ENCODE results near the gene MPP3.

The MPP3 gene

DNA sequence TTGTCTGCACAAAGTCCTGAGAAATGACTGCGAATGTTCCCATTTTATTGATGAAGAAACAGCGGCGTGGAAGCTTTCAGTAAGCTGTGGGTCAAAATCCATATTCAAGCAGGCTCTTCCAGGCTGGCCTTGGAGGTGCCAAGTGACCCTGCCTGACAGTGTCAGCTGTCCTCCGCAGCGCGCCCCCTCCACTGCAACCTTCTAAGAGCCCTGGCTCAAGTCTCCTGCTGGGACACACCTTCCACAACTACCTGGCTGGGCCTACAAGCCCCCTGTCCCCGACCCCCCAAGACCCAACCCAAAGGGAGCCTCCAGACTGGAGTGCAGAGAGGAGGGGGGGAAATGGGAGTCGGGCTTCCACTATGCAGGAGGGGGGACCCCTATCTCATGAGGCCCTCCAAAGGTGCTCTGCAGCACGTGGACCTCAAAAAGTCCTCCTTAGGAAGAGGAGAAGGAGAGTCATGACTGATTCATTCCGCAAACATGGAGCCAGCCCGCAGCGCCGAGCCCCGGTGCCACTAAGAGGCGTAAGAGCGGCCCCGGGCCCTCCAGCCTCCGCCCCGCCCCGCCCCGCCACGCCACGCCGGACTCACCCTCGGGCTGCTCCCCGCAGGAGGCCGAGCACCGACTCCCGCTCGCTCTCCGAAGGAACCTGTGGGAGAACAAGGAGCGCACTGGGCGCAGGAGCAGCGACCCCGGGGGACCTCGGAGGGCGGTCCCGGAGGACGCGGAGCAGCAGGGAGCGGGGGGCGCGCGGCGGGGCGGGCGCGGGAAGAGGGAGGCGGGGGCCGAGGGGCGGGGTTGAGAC, 574 bp downstream of the MPP3 start:
- peak; percentile 4 to 15 for DNase-seq (ENCODE audit: low read depth in 2 of 2)

DNA sequence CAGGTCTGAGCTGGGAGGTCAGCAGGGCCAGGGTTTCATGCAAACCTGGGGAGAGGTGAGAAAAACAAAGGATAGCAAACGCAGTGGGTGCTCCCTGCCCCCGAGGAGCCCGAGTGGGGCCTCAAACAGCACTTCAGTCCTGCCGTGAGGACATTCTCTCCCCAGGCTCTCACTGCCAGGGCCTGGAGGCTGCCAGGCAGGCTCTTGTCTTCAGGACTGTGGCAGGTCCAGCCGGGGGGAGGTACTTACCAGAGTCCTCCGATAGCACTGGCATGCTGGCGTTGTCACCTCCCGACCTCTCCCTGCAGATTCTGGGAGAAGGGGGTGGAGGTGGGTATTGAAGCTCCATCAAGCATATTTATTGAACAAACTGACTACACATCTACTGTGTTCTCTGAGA, 1.3 kb downstream of the MPP3 start:
- DNase-seq (ENCODE audit: low read depth in 2 of 2) = no peak

DNA sequence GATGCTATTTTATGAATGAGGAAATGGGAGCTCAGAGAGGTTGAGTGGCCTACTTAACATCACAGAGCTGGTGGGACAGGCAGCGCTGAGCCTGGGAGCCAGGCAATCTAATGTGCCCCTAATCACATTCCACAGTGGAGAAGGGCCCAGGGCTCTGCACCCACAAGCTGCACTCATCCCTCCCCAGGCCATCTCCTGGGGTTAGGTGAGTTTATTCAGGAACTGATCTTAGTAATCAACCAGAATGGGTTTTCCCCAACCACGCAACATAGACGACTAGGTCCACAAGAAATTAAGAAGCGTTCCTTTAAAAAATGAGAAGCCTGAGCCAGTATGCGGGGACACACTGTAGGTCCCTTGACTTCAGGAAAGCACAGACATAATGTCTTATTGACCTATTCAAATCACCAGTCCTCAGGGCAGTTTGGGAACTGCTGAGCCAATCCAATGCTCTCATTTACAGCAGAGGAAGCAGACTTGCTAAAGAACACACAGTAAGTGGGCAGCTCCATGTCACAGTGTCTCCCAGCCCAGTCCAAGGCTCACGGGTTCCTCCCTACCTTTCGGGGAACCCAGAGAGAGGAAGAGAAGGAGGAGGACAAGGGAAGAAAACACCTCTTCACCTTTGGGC, 2.3 kb downstream of the MPP3 start:
- DNase-seq (ENCODE audit: low read depth in 2 of 2) = no peak

DNA sequence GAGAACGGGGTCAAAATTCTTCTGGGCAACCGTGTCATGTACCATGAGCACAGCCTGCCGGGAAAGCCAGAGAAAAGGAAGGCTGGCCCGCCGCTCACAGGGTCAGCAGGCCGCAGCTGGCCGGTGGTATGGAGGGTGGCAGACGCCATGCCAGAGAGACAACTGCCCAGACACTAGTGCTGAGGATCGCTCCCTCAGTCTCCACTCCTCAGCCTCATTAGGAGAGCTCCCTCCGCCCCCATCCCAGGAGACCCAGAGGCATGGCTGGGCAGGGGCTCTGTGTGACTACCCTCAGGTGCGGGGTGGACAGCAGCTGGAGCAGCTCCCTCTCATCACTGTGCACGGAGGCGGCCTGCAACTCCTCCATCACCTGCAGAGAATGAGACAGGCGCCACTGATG, 3.2 kb downstream of the MPP3 start:
- DNase-seq (ENCODE audit: low read depth in 2 of 2) = no peak

DNA sequence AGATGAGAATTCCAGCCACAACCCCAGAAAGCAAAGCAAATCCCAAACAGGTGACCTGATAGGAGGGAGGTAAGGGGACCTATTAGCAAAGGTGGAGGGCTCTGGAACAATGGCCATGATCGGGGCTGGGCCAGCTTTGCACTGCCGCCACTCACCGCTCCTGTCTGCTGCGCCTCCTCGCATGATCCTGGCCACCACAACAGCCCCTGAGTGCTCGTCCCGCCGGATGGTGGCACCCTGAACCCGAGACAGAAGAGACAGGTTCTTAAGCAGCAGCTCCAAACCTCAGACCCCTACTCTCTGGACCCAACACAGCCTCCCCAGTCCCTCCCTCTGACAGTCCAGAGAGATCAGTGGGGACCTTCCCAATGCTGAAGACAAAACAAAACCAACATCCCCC, 5.3 kb downstream of the MPP3 start:
- no peak for DNase-seq (ENCODE audit: low read depth in 2 of 2)

DNA sequence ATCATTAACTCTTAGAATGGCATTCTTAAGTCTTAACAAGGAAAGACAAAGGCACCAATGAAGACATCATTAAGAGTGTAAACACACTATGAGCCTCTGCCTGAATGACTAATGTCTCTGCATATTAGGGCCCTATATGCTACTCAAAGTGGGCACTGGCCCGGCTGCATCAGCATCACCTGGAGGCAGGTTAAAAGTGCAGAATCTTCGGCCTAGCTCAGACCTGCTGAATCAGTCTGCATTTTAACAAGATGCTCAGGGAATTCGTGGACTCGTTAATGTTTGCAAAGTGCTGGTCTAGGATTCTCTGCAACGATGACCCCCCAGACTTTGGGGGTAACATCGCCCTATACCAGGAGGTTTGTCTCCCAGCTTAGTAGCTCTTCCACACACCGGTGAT, 6.7 kb downstream of the MPP3 start:
- no peak for DNase-seq (ENCODE audit: low read depth in 2 of 2)

DNA sequence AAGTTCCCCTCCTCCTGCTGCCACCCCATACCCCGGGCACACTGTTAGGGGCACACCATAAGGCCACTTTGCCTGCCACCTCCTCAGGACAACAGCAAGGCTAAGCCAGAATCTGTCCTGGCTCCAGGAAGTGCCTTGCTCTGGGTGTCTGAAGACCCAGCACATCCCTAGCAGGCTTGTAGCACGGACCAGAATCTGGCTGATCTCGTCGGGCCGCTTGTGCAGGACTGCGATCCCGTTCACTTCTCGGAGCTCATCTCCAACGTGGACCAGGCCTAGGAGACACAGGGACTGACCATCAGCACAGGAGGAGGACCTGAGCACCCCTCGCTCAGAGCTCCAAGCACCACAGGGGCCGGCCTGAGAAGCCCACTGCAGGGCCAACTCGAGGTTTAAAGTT, 7.4 kb downstream of the MPP3 start:
- DNase-seq (ENCODE audit: low read depth in 2 of 2) = no peak

DNA sequence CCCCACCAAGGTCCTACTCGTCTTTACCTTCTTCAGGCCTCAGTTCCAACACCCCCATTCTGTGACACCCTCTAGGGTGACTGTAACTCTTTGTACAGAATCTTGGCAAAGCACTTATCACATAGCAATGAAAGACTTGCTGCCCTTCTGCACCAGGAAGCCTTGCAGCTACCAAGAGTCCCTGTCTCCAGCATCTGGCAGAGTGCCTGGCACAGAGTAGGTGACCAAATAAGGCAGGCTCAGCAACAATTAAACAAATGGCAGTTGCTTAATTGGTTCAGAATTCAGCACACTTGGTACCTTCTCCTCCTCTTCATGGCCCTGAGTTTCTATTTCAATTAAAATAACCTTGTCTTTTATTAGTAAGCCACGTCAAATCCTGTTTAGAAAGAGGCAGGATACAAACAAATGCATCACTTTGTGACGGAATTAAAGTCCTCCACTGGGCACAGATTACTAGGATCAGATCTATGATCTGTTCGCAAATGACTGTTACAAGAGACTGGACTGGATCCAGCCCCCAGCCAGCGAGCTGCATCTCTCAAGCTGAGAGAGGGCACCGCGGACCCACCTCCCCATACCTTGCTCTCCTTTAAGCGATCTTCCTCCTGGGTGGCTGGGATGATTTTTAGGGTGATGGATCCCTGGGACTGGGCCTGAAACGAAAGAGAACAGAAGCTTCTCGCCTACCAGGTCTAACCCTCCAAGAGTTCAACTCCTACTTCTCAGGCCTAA, 9.4 kb downstream of the MPP3 start:
- DNase-seq (ENCODE audit: low read depth in 2 of 2) = no peak

DNA sequence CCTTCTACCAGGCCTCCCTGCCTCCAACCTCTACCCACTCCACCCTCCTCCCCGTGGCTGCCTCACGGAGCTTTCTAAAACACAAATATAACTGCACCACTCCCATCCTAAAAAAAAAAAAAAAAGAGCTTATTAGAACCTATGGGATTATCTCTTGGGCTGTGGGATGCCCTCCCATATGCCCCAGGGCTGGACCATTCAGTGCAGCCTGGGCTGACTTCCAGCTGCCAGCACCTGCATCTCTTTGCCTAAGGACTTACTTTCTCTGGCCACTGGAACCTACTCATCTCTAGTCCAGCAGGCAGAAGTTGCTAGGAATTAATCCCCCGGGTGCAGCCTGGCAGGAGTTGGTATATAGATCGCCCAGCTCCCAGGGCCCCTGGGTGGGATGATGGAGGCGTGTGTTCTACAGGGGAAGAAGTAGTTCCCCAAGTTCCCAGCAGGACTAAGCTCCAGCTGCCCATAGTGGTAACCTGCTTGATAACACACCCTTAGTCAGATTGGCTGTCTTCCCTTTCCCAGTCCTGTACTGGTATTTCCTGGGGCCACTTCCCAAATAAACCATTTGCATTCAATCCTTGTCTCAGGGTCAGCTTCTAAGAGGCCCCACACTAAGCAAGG, 10.3 kb downstream of the MPP3 start:
- no peak for DNase-seq (ENCODE audit: low read depth in 2 of 2)

DNA sequence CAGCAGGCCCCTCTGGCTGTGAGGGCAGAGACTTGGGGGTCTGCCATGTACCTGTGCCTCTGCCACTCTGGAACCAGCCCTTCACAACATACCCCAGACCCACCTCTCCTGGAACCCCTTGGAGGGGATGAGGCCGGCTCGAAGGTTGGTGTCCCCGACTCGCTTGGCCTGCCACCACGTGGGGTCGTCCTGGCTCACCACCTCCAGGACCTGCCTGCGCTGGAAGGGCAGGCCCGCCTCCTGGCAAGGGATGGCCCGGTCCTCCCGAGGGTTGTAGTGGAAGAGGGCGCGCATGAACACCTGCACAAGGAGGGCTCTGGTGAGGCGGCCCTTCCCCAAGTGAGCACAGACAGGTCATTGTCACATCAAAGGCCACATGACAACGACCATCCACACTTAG, 12.2 kb downstream of the MPP3 start:
- no peak for DNase-seq (ENCODE audit: low read depth in 2 of 2)

DNA sequence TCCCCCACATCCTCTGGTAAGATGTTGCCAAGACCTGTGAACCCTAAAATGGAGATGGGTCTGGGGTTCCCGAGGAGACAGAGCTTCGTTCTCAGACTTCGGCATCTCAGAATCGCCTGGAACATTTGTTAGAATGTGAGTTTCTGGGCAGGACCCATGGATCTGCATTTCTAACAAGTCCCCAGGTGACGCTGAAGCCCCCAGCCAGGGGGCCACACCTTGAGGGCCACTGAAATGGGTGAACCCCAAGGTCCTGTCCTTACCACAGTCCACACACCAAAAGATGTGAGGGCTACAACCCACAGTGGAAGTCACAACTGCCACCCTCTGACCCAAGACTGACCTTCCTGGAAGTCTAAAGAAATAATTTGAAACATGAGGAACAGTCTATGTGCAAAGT, 14.0 kb downstream of the MPP3 start:
- DNase-seq (ENCODE audit: low read depth in 2 of 2) = no peak

DNA sequence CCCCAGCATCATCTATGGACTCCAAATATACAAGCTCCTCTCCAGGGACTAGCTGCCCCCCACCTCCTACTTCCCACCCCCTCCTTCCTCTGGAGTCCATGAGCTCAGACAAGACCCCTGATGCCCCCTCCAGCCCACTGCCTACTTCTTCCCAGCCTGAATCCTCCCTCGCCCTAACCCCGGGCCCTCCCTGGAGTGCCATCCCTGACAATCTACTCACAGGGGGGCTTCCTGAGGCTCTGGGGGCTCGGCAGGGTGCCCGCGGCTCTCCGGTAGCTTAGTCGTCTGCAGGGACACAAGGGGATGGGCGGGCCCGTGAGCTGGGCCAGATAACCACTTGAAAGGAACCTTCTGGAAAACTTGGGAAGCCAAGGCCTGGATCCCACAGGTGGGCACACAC, 15.1 kb downstream of the MPP3 start:
- no peak for DNase-seq (ENCODE audit: low read depth in 2 of 2)

DNA sequence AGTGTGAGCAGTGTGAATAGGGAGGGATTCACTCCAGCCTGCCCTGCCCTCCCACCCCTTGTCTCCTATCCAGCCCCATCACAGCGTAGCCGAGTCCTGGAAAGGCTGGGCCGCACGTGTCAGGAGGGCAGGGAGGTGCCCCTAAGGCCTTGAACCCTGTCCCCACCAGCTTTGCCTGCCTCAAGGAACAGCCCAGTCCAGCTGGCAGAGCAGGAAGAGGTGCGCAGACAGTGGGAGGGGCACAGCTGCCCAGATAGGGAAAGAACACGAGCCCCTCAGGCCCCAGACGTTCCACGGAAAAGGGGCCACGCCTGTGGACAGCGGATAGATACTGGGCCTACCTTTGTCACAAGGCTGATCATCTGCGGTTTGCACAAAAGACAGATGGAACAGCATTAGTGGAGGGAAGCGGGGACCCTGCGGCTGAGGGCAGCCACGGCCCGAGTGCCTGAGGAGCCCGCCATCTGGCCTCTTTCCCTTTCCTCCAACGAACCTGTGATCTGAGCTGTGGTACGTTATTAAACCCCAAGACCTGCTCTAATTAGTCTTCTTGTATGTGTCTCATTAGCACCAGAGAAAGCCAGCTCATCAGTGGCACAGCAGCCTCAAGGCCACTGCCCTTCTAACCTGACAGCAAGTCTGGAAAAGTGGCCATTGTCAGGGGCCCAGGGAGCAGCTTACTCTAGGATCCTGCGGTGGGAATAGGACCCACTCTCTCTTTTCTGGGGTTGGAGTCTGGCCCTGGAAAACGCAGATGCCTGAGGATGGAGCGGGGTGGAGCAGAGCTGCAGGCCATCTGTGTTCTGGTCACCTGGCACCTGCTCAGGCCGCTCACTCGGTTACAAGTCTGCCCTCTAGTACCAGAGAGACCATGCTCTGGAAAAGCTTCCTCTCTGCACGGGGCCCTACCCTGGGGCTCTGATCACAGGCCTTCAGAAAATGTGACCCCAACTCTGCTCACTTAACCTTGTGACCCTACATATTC, 16.3 kb downstream of the MPP3 start:
- no peak for DNase-seq (ENCODE audit: low read depth in 2 of 2)

DNA sequence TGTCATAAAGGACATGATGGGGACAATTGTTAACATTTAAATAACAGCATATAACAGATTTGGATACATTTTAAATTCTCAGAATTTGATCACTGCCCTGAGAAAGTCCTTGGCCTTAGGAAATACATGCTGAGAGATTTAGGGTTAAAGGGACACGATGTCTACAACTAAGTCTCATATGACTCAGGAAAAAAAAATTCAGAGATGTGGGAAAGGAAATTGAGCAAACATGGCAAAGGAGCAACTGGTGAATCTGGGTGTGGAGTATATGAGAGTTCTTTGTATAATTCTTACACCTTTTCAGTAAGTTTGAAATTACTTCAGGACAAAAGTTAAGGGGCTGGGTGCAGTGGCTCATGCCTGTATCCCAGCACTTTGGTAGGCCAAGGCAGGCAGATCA, 18.2 kb downstream of the MPP3 start:
- DNase-seq (ENCODE audit: low read depth in 2 of 2) = no peak

DNA sequence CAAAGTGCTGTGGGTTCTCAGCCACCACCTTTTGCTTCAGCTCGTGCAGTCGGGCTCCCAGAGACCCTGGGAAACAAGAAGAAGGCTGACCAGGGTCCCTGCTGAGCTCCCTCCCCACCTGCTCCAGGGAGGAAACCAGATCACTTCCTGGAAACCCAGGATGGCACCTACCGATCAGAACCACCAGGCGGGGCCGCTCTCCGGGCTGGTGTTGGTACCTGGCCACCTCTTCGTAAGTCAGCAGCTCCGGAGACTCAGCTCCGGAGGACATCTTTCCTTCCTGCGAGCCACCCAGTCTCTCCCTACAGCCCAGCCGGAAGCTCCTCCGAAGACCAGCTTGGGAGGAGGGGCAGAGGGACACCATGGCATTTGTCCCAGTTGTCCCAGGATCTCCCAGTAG, 18.9 kb downstream of the MPP3 start:
- DNase-seq (ENCODE audit: low read depth in 2 of 2) = no peak

DNA sequence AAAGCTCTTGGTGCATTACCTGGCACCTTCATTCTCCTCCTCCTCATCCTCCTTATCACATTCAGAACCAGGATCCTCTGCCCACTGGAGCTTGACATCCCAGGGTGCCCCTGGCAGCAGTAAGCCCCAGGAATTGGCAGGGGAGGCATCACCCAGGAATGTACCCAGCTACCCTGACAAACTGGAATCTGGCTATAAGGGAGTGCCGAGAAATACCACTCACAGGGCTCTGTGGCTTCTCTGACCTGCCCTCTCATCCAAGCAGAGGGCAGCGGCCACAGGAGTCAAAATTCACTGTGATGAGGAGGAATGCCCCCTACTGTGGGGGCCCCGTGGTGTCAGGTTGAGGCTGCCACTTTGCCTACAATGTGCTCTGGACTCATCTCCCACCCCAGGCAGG, 19.6 kb downstream of the MPP3 start:
- no peak for DNase-seq (ENCODE audit: low read depth in 2 of 2)

DNA sequence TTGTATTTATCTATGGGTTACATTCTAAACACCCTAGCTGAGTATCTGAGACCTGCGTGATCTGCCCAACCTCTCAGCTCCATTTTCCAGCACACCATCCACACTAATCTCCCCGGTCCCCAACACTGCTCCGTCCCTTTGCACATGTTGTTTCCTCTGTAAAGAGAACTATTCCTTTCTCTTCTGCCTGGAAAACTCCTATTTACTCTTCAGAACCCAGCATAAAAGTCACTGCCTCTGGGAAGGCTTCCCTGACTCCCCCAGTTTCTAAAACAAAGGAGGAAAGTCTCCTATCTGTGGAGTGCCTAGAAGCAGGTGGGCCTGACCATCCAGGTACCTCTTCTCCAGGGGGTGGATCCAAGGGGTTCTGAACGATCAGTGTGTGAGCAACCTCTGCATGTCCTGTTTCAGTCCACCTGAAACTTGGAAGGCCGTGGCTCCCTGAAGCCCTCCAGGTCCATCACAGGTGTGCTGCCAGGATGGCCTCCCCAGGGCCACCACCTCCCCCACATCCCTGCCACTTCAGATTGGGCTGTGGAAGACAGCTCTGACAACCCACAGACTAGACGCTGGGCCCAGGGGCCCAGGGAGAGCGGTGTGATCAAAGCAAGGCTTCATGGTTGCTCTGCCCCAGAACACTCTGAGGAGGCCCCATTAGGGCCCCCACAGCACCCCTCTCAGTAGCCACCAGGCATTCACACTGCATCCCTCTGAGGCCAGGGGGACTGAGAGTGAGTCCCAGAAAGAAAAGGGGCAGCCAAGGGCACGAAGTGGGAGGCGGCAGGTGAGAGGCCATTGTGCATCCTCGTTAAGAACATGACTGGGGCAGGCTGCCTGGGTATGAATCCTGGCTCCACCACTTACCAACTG, 20.3 kb downstream of the MPP3 start:
- no peak for DNase-seq (ENCODE audit: low read depth in 2 of 2)

DNA sequence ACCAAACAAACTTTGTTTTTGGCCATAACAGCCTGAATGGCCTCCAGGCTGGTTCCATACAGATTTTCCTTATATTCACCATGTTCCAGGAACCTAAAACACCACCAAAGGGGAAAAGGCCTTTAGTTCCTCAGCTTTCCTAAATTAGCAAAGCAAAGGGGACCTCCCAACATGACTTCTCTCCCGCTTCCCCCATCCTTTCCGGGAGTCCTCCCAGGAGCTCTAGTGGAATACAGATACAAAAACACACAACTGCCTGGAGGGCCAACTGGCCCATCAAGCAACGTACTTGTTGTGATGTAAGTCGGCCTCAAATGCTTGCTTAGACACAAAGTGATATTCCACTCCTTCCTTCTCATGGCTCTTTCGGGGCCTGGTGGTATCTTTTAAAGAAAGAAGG, 22.1 kb downstream of the MPP3 start:
- no peak for DNase-seq (ENCODE audit: low read depth in 2 of 2)

DNA sequence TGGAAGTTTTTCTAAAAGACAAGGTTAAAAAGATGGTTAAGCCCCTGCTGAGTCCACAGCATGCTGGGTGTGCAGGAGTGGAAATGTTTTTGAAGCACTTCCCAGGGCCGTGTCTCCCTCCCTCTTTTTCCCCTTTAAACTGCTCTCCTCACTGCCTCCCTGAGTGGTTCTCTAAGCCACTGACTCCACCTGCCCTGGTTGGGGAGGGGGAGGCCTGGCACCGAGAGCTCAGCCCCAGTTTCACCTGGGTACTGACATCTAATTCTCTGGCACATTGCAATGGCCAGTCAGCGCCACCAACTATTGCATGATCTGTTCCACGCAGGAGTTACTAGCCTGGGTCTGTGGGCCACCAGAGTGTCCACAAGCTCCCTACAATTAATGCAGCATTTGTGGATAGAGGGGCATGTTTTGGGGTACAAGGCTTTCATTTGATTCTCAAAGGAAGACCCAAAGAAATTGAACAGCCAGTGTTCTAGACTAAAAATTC, 22.7 kb downstream of the MPP3 start:
- no peak for DNase-seq (ENCODE audit: low read depth in 2 of 2)

DNA sequence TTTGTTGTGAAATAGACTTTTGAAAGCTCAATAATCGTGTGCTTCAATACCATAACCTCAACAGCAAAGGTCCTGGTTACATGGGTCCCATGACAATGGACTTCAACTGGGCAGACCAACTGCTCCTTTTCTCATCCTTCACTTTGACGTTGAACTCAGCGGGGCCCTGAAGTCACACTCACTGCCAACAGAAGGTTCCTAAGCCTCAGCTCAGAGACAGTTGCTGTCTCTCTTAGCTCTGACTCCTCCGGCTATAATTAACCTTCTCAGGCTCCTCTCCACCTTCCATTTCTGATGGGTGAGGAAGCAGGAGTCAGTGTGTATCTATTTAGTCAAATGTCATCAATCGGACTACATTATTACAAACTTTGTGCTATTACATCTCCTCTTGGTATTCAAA, 23.8 kb downstream of the MPP3 start:
- no peak for DNase-seq (ENCODE audit: low read depth in 2 of 2)

All from activated CD4-positive, alpha-beta T cell treated with anti-CD3 and anti-CD28 coated beads for 24 hours (primary cell).